HG03571 (cell line): ENCODE data around the gene AK8.

Experiments used
- ATAC-seq: cut with Tn5 transposase; IDR thresholded peaks from one replicate; pipeline ENCODE4 v1.9.1; 2021; ENCODE audit not compliant: unreplicated experiment

Gene AK8

GRCh38 chr9:132888151-132888550, 10.1 kb upstream of the AK8 start:
- no peak for ATAC-seq

GRCh38 chr9:132887181-132888120, 9.4 kb upstream of the AK8 start:
- ATAC-seq, result no peak

GRCh38 chr9:132886334-132886725, 8.2 kb upstream of the AK8 start:
- no peak for ATAC-seq

- no peak for ATAC-seq
Observed at GRCh38 chr9:132885720-132886333, 7.7 kb upstream of the AK8 start.

- no peak for ATAC-seq
Observed at GRCh38 chr9:132883349-132884294, 5.5 kb upstream of the AK8 start.

- no peak for ATAC-seq
Observed at GRCh38 chr9:132882616-132883015, 4.5 kb upstream of the AK8 start.

- ATAC-seq, result no peak
Observed at GRCh38 chr9:132881826-132882225, 3.7 kb upstream of the AK8 start.

- no peak for ATAC-seq
Observed at GRCh38 chr9:132880324-132880661, 2.2 kb upstream of the AK8 start.

- no peak for ATAC-seq
Observed at GRCh38 chr9:132879457-132880323, 1.6 kb upstream of the AK8 start.

- no peak for ATAC-seq
Observed at GRCh38 chr9:132878695-132879456, 792 bp upstream of the AK8 start, which contains the start of gene SPACA9. Gene SPACA9, plus strand, starts transcription at chr9:132878898. Its CDS starts 5,050 bp downstream, at chr9:132883948.

GRCh38 chr9:132877458-132877823, 643 bp downstream of the AK8 start:
- no peak for ATAC-seq

GRCh38 chr9:132876849-132877248, 1.2 kb downstream of the AK8 start:
- ATAC-seq, result no peak

- ATAC-seq, result no peak
Observed at GRCh38 chr9:132875159-132875558, 2.9 kb downstream of the AK8 start.

GRCh38 chr9:132873403-132873802, 4.7 kb downstream of the AK8 start:
- ATAC-seq, result no peak

GRCh38 chr9:132869266-132869665, 8.8 kb downstream of the AK8 start:
- no peak for ATAC-seq

- no peak for ATAC-seq
Observed at GRCh38 chr9:132866898-132867297, 11.2 kb downstream of the AK8 start.

- no peak for ATAC-seq
Observed at GRCh38 chr9:132864691-132865090, 13.4 kb downstream of the AK8 start.

- ATAC-seq, result no peak
Observed at GRCh38 chr9:132864277-132864676, 13.8 kb downstream of the AK8 start.

- no peak for ATAC-seq
Observed at GRCh38 chr9:132863096-132863495, 15.0 kb downstream of the AK8 start.

- ATAC-seq, result no peak
Observed at GRCh38 chr9:132862533-132862932, 15.6 kb downstream of the AK8 start.
